GM04504 (cell line): Measurements from ENCODE around the gene PYROXD2.
"Not testable (repeated sequence)": the region's sequence is repeated elsewhere in the genome, so short reads cannot be mapped to it uniquely, and the experiment has no call there.

Experiments
- DNase-seq: peaks from one replicate; pipeline ENCODE4 v3.0.0-alpha.2; 2012; ENCODE audit warnings: low read depth

PYROXD2 gene

GRCh38 chr10:98365406-98366061 lies 49.4 kb downstream of the PYROXD2 start:
- no peak for DNase-seq

- no peak for DNase-seq
These were observed 50.4 kb downstream of the PYROXD2 start for GRCh38 chr10:98364432-98365102.

GRCh38 chr10:98363220-98363619 lies 51.8 kb downstream of the PYROXD2 start:
- no peak for DNase-seq

- DNase-seq: peak; percentile 97
These were observed 53.6 kb downstream of the PYROXD2 start for GRCh38 chr10:98361131-98362025.

GRCh38 chr10:98357194-98357822 lies 57.7 kb downstream of the PYROXD2 start:
- DNase-seq: no peak

- no peak for DNase-seq
These were observed 60.5 kb downstream of the PYROXD2 start for GRCh38 chr10:98354491-98354890.

GRCh38 chr10:98353170-98353569 lies 61.8 kb downstream of the PYROXD2 start:
- no peak for DNase-seq

GRCh38 chr10:98351831-98352402 lies 63.1 kb downstream of the PYROXD2 start:
- DNase-seq: no peak

GRCh38 chr10:98349508-98349922 lies 65.5 kb downstream of the PYROXD2 start:
- peak; percentile 100 for DNase-seq

- no peak for DNase-seq
These were observed 68.1 kb downstream of the PYROXD2 start for GRCh38 chr10:98346847-98347246.

GRCh38 chr10:98344589-98345038 lies 70.4 kb downstream of the PYROXD2 start:
- peak; percentile 81 for DNase-seq

GRCh38 chr10:98341701-98342100 lies 73.3 kb downstream of the PYROXD2 start:
- not testable (repeated sequence) for DNase-seq

GRCh38 chr10:98340940-98341310 lies 74.1 kb downstream of the PYROXD2 start:
- DNase-seq: no peak

GRCh38 chr10:98340261-98340939 lies 74.6 kb downstream of the PYROXD2 start:
- no peak for DNase-seq

- DNase-seq: no peak
These were observed 75.2 kb downstream of the PYROXD2 start for GRCh38 chr10:98339799-98340198.

- DNase-seq: no peak
These were observed 76.1 kb downstream of the PYROXD2 start for GRCh38 chr10:98338896-98339295.

- DNase-seq: no peak
These were observed 76.7 kb downstream of the PYROXD2 start for GRCh38 chr10:98338318-98338717.

GRCh38 chr10:98337484-98337883 lies 77.5 kb downstream of the PYROXD2 start:
- DNase-seq: no peak
